OCI-LY7 (cell line): ENCODE results near the gene TP53I11. TPM values are rescaled to one million over a fixed set of nuclear protein-coding genes. Genes with fewer than 3 reads are reported as not detected.

Experiments
- BruUV-seq: library from RNA; stranded (reverse); fragments of 400-500 nt; replicated peaks from 2 replicates; lab custom pipeline; 2021; lab: Mats Ljungman, UMichigan
- CTCF ChIA-PET: fragments of 300-600 bp; sonication (Branson Sonifier 250); formaldehyde crosslinking; loops from one replicate; lab custom pipeline; 2022; ENCODE audit warnings: antibody characterized with exemption; ENCODE audit not compliant: unreplicated experiment; lab: Charles Lee
- POLR2A ChIA-PET: fragments of 300-600 bp; sonication (Branson Sonifier 250); formaldehyde crosslinking; loops from one replicate; lab custom pipeline; 2022; ENCODE audit warnings: antibody characterized with exemption; lab: Charles Lee
- DNase-seq: peaks from one replicate; pipeline ENCODE4 v3.0.0-alpha.2; 2015; ENCODE audit warnings: low spot score
- H2AFZ ChIP-seq: fragments of 200-600 bp; sonication (generic), shearing (Covaris generic); 2 replicates; pipeline ENCODE4 v1.6.1; 2014; ENCODE audit warnings: mild to moderate bottlenecking, antibody characterized with exemption, low read length, moderate library complexity
- H3K27ac ChIP-seq: fragments of 200-600 bp; sonication (generic); 2 replicates; pipeline ENCODE4 v1.5.1; 2014; ENCODE audit warnings: mixed run types, low read depth, mild to moderate bottlenecking, moderate library complexity, low read length, inconsistent platforms; ENCODE audit not compliant: poor library complexity, severe bottlenecking
- H3K36me3 ChIP-seq: fragments of 200-600 bp; sonication (generic); 2 replicates; pipeline ENCODE4 v1.6.1; 2014; ENCODE audit warnings: mild to moderate bottlenecking, antibody characterized with exemption, low read length, moderate library complexity, mixed read lengths; ENCODE audit not compliant: insufficient read depth
- H3K4me1 ChIP-seq: fragments of 200-600 bp; sonication (generic); 2 replicates; pipeline ENCODE4 v1.5.1; 2014; ENCODE audit warnings: mild to moderate bottlenecking, low read length; ENCODE audit not compliant: insufficient read depth, poor library complexity, severe bottlenecking
- H3K4me2 ChIP-seq: fragments of 200-600 bp; sonication (generic); 2 replicates; pipeline ENCODE4 v1.6.1; 2014; ENCODE audit warnings: mild to moderate bottlenecking, low read length
- H3K4me3 ChIP-seq: fragments of 200-600 bp; sonication (generic); 2 replicates; pipeline ENCODE4 v1.5.1; 2014; ENCODE audit warnings: mild to moderate bottlenecking, low read depth, low read length; ENCODE audit not compliant: poor library complexity, severe bottlenecking
- H3K79me2 ChIP-seq: fragments of 200-600 bp; sonication (generic); 2 replicates; pipeline ENCODE4 v1.6.1; 2016; ENCODE audit warnings: low read depth, mild to moderate bottlenecking, low read length, moderate library complexity, mixed read lengths; ENCODE audit not compliant: insufficient read depth
- H3K9me2 ChIP-seq: fragments of 200-600 bp; sonication (generic); 2 replicates; pipeline ENCODE4 v1.6.1; 2016; ENCODE audit warnings: mild to moderate bottlenecking, low read length, mixed read lengths; ENCODE audit not compliant: insufficient read depth
- H3K9me3 ChIP-seq: fragments of 200-600 bp; sonication (generic); 2 replicates; pipeline ENCODE4 v1.6.1; 2014; ENCODE audit warnings: mild to moderate bottlenecking, mixed run types, low read length, mixed read lengths
- H4K20me1 ChIP-seq: fragments of 200-600 bp; sonication (generic); 2 replicates; pipeline ENCODE4 v1.6.1; 2014; ENCODE audit warnings: mild to moderate bottlenecking, antibody characterized with exemption, low read length, moderate library complexity, mixed read lengths; ENCODE audit not compliant: insufficient read depth
- CTCF ChIP-seq: fragments of 200-600 bp; sonication (generic); conservative IDR thresholded peaks from 2 replicates; pipeline ENCODE4 v1.5.1; 2014; ENCODE audit warnings: mild to moderate bottlenecking, antibody characterized with exemption, low read length, moderate library complexity, mixed read lengths
- EZH2phosphoT487 ChIP-seq: fragments of 200-600 bp; sonication (generic); IDR thresholded peaks from 2 replicates; pipeline ENCODE4 v1.6.1; 2018; ENCODE audit warnings: low read depth, borderline replicate concordance, mild to moderate bottlenecking, mixed run types, antibody characterized with exemption, low read length, moderate library complexity, mixed read lengths
- intact Hi-C: fragments of 100-400 bp; cut with micrococcal nuclease; formaldehyde crosslinking; loops from one replicate; pipeline ENCODE4 v1.10.0; 2022; ENCODE audit not compliant: unreplicated experiment
- total RNA-seq, 2 experiments: library from RNA; depleted of rRNA in 1 of 2; stranded (reverse); fragments of >200 nt in 1 of 2; shearing (Covaris generic) in 1 of 2; gene quantifications; 2 replicates each; pipeline ENCODE4 v1.2.3, GENCODE V29; 2014 to 2022

Gene TP53I11
- total RNA-seq, 2 experiments from 2014 or later: 0.25 to 0.51 TPM

- Histone ChIP-seq H4K20me1 (no peaks in the 10 kb centered on the region), H3K27ac (no peak overlapping the region), H3K9me2 (no peaks in the 10 kb centered on the region), H3K4me3 (no peak overlapping the region), H2AFZ (no peak overlapping the region), H3K79me2 (no peaks in the 10 kb centered on the region), H3K9me3 (no peaks in the 10 kb centered on the region), H3K4me2 (no peak overlapping the region), H3K36me3 (no peaks in the 10 kb centered on the region), H3K4me1 (peaks cover 2% of the 10 kb centered on the region)
- TF ChIP-seq EZH2phosphoT487: no peak
- no peak for TF ChIP-seq CTCF
- POLR2A ChIA-PET: no interaction called here
- CTCF ChIA-PET: interaction anchor here (0.6 kb wide), 1 partner anchor 173 kb away, joined by 3 read pairs; no protein-coding TSS in a partner anchor
- DNase-seq: no peak
- intact Hi-C loops: no loop called here
- no TSS peak for BruUV-seq
Observed at GRCh38 chr11:44920451-44920850, 30.2 kb downstream of the TP53I11 start.

- Histone ChIP-seq H3K79me2 (no peaks in the 10 kb centered on the region), H3K4me3 (no peak overlapping the region), H3K9me2 (no peaks in the 10 kb centered on the region), H3K27ac (no peak overlapping the region), H3K36me3 (no peaks in the 10 kb centered on the region), H3K4me2 (no peak overlapping the region), H4K20me1 (no peaks in the 10 kb centered on the region), H3K4me1 (peaks cover 6% of the 10 kb centered on the region), H2AFZ (no peak overlapping the region), H3K9me3 (no peaks in the 10 kb centered on the region)
- ChIA-PET POLR2A (no interaction called here), CTCF (no interaction called here)
- DNase-seq: no peak
- BruUV-seq: no TSS peak
- intact Hi-C loops: loop anchor here (10.0 kb wide), 1 partner anchor 363 kb away; no protein-coding TSS in a partner anchor
- no peak for TF ChIP-seq EZH2phosphoT487
- TF ChIP-seq CTCF: no peak
Observed at GRCh38 chr11:44917741-44918140, 32.9 kb downstream of the TP53I11 start.

DNA sequence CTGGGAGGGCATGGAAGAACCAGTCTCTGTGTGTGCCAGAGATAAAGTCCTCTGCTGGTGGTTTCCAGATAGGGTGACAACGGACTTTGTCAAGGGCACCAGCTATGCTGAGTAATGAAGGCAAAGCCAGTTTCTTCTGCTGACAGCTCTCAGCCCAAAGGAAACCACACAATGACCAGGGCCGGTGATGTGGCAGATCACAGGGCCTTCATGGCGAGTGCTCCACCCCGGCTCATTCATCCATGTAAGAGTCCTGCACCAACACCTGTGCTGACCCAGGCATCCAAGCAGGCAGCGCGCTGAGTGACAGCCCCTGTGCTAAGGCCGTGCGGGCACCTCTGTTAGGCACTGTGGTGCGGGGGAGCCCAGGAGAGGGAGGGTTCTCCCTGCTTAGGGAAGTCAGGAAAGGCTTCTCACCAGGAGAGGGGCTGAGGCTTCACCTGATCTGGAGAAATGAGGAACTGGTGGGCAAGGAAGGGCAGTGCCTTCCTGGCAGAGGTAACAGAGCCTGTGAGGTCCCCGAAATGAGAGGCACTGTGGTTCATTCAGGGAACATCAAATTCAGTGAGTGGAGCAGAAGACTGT lies 33.8 kb downstream of the TP53I11 start:
- H3K79me2 ChIP-seq: no peaks in the 10 kb centered on the region
- H4K20me1 ChIP-seq: no peaks in the 10 kb centered on the region
- intact Hi-C loops: loop anchor here (10.0 kb wide), 1 partner anchor 362 kb away; no protein-coding TSS in a partner anchor
- no peak overlapping the region for H3K4me2 ChIP-seq
- DNase-seq: no peak
- ChIA-PET CTCF (no interaction called here), POLR2A (interaction anchor here (0.8 kb wide), 1 partner anchor 59 kb away, joined by 4 read pairs; no protein-coding TSS in a partner anchor)
- H3K27ac ChIP-seq: no peak overlapping the region
- H2AFZ ChIP-seq: no peak overlapping the region
- no TSS peak for BruUV-seq
- H3K4me3 ChIP-seq: no peak overlapping the region
- H3K36me3 ChIP-seq: no peaks in the 10 kb centered on the region
- no peaks in the 10 kb centered on the region for H3K9me3 ChIP-seq
- TF ChIP-seq EZH2phosphoT487: no peak
- TF ChIP-seq CTCF: no peak
- H3K9me2 ChIP-seq: no peaks in the 10 kb centered on the region
- peaks cover 6% of the 10 kb centered on the region for H3K4me1 ChIP-seq
